NCI-H128 (cell line): ENCODE data around the gene C2orf81.
"Not testable (repeated sequence)": the region's sequence is repeated elsewhere in the genome, so short reads cannot be mapped to it uniquely, and the experiment has no call there.

ENCODE experiments used
- DNase-seq: peaks from one replicate; lab custom pipeline; 2025; ENCODE audit not compliant: unreplicated experiment; lab: John Stamatoyannopoulos, UW

Gene C2orf81

DNA sequence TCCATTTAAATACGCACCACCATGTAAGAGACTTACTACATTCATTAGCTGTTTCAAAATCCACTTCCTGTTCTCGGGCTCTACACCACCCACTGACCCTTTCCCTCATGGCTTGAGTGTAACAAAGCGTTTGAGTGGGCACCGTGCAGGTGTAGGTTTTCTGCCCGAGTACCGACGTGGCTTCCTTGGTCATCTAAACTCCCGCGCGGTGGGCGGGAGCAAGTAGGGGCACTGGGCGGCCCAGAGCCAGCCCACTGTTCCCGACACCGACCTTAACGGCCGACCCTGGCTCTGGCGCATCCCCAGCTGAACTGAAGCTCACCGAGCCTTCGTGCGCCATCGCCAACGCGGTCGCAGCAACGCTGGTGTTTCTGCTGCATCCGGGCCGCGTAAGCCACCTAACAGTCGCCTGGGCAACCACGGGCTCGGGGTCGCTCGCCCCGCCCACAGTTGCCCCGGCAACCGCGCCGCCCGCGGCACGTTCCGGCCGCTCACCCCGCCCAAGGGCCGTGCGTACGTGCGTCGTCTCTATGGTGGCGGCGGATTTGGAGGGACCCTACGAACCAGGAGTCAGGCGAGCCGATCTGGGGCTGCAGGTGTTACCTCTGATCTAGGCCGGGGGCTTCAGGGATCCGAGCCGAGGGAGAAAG, at the start of gene C2orf81, which contains the start of gene WDR54:
Gene C2orf81 (minus strand): TSS at position 399 of the 650 bp plus-strand sequence. CDS start 59 bp downstream, at position 340.
Gene WDR54 (plus strand): TSS at position 510 of the 650 bp plus-strand sequence. CDS start 424 bp downstream, outside the sequence.
- peak; percentile 91 for DNase-seq

DNA sequence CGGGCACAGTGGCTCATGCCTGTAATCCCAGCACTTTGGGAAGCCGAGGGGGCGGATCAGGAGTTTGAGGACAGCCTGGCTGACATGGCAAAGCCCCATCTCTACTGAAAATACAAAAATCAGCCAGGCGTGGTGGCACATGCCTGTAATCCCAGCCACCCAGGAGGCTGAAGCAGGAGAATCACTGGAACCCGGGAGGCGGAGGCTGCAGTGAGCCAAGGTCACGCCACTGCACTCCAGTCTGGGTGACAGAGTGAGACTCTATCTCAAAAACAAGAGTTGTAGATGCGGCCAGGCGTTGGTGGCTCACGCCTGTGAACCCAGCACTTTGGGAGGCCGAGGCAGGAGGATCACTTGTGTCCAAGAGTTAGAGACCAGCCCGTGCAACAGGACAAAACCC, 49.3 kb upstream of the C2orf81 start:
- DNase-seq: not testable (repeated sequence)

DNA sequence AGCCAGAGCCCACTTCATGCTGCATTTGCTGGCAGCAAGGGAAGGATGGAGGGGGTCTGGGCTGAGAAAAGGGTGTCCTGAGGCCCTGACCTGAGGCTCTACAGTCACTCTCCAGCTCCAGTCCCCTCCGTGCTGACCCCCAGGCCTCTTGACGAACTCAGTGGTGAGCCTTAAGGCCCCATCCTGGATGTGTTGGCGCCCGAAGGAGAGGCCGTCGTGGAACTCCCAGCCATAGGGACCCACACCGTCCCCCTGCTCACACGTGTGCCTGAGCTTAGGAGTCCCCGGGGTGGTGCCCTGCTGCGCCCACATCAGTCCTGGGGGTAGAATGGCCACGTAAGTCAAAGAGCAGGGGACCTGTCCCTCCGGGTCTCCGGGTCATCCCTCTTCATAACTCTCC, 43.0 kb upstream of the C2orf81 start:
- DNase-seq: no peak

DNA sequence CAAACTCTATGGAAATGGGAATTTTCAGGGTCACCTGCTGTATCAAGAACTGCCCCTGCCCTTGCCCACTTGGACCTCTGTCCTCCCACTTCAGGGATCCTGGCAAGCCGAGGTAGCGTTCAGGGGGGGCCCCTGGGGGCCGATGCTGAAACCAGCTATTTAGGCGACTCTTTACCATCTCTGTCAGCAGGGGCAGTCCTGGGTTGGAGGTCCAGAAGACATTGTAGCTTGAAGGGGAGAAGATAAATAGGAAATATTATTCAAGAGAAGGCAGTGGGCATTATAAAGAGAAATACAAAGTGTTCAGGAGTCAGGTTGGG, 41.3 kb upstream of the C2orf81 start:
- no peak for DNase-seq

DNA sequence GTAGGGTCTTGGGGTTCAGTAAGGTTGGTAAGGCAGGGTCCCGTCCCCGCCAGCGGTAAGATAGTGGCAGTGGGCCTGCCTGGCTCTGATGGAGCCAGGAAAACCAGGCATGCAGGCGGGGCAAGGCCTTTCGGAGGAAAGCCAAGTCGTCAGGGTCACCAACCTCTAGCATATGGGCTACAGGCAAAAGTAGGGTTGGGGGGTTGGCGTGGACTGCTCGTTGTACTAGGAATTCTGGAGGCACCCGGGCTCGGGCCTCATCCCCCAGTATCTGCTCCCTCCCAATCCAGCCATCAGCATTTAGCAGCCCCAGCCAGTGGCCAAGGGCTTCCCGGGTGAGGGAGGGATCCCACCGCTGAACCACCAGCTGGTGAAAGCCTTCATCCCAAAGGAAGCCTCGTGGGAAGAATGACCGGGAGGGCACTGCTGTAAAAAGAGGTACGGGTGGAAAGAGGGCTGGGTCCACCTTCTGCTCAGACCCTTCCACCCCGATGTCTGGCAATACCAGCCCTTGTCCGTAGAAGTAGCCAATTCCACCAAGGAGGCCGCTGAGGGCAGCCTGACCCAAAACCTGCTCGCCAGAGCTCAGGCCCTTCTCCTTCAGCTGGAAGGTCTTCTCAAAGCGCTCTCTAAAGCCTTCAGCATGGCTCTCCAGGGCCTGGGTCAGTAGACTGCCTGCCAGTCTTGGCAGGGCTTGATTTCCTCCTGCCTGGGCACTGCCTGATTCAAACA, 40.8 kb upstream of the C2orf81 start:
- no peak for DNase-seq

DNA sequence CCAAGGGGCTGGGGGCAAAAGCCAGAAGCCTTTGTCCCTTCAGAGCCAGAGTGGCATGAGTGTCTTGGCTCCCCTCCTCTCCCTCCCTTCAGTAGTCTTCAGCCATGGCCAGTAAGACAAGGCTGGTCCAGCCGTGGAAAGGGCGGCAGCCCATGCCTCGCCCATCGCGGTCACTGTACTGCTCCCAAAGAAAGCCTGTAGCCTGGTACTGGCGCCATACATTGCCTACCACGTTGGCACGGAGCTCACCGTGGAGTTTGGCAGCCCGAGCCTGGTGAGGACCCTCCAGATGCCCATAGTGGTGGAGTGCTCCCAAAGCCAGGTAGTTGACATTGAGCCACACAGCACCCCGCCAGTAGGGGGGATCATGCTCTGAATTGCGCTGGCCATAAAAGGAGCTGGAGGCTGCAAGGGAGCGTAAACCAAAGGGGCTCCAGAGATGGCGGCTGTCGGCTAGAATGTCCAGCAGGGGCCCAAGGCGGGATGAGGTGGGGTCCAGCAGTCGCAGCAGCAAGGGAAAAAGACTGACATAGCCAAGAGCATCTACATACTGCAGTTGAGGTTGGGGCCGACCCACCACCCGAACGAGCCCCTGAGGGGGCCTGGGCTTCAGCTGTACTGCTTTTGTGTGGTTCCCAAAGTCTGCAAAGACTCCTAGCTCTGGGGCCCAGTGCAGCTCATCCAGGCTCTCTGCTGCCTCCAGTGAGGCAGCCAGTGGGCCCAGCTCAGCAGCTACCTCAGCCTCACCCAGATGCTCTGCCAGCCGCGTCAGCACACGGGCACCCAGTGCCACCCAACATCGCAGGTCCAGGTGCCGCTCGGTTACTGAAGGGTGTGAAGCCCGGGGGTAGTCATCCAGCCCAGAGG, 40.0 kb upstream of the C2orf81 start:
- DNase-seq: no peak

DNA sequence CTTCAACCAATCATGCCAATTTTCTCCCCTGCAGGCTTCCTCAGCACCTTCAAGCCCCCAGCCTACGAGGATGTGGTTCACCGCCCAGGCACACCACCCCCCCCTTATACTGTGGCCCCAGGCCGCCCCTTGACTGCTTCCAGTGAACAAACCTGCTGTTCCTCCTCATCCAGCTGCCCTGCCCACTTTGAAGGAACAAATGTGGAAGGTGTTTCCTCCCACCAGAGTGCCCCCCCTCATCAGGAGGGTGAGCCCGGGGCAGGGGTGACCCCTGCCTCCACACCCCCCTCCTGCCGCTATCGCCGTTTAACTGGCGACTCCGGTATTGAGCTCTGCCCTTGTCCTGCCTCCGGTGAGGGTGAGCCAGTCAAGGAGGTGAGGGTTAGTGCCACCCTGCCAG, 38.8 kb upstream of the C2orf81 start:
- not testable (repeated sequence) for DNase-seq

DNA sequence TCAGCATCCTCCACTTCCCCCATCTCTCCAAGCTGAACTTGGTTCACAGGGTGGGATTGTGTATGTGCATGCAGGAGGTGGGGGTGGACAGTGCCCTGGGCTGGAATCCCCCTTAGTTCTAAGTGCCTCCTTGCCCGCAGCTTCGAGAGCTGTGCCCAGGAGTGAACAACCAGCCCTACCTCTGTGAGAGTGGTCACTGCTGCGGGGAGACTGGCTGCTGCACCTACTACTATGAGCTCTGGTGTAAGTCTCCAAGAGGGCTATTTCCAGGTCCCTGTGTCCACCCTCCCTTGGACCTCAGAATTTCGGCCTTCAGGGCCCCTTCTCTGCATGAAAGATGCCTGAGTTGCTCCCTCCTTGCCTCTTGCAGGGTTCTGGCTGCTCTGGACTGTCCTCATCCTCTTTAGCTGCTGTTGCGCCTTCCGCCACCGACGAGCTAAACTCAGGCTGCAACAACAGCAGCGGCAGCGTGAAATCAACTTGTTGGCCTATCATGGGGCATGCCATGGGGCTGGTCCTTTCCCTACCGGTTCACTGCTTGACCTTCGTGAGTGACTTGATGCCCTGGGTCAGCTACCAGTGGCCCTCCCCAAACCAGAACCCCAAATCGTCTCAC, 38.2 kb upstream of the C2orf81 start:
- DNase-seq: not testable (repeated sequence)

DNA sequence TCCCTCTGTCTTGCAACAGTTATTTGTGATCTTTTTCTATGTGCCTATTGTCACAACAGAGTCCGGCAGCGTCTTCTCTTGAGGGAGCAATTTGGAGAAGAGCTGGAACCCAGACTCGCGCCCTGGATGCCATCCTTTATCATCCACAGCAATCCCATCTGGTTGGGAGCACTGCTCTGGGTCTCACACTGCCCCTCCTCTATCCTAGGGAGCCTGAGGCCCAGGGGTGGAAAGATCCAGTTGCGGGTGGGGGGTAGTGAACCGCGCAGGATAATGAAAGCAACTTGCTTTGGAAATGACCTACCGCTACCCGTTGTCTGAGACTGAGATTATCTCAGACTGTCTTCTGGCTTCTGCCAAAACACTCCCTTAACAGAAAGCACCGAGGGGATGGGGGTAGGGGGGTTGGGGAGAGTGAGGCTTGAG, 37.5 kb upstream of the C2orf81 start:
- DNase-seq: no peak

DNA sequence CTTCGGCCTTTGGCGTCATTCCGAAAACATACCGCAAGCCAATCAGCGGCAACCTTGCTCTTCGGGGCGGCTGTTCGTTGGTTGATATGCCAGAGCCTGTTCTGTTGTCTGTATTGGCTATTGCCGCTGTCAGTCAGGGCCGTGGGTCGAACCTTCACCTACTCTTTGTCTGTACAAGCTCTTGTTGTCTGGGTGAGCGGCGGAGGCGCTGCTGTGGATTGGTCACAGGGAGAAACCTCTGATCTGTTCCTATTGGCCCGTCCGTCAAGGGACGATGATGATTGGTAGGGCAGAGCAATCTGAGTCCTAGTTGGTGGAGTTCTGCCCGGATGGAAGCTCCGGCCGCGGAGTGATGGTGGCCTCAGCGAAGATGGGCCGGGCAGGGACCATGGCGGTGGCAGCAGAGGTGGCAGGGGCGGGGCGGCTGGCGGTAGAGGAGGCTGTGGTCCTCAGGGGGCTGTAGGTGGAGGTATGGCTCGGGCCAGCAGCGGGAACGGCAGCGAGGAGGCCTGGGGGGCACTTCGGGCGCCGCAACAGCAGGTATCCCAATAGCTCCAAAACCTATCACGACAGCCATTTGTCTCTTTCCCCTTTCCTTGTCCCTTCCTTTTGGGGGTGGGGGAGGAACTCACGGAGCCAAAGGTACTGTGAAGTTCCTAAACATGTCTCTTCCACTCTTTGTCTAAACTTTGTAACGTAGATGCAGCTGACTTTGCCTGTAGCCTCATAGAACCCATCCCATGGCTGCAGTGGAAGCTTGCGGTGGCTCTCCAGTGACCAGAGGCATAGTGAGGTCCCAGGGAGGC, 36.9 kb upstream of the C2orf81 start, which contains the start of gene WBP1:
Gene WBP1 (plus strand): TSS at position 307 of the 806 bp plus-strand sequence. CDS start 165 bp downstream, at position 472.
- peak; percentile 98 for DNase-seq

DNA sequence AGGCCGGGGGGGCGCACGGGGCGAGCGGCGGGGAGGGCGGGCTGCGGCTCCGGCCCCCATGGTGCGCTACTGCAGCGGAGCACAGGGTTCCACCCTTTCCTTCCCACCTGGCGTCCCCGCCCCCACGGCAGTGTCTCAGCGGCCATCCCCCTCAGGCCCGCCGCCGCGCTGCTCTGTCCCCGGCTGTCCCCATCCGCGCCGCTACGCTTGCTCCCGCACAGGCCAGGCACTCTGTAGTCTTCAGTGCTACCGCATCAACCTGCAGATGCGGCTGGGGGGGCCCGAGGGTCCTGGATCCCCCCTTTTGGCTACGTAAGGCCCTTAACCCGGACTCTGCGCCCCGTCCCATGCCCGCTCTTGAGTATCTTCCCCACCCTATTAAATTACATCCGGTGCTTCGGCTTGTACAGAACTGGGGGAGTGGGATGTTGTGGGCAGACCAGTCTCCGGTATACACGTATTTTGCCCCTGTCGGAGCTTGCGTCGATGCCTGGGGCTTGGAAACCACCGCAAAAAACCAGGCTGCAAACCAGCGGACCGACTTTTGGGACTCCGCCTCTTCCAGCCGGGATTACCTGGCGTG, 36.2 kb upstream of the C2orf81 start:
- DNase-seq: peak; percentile 66

DNA sequence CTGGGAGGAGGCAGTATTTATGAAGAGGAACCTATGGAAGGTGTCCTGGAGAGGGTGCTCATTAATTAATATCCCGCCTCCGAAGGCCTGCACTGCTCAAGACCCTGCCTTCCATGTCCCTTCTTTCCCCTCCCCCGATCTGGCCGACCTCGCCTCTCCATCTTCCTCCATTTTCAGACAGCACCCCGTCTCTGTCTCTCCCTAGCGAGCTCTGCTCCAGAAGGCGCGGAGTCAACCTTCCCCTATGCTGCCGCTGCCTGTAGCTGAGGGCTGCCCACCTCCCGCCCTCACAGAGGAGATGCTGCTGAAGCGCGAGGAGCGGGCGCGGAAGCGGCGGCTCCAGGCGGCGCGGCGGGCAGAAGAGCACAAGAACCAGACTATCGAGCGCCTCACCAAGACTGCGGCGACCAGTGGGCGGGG, 35.7 kb upstream of the C2orf81 start:
- peak; percentile 66 for DNase-seq

DNA sequence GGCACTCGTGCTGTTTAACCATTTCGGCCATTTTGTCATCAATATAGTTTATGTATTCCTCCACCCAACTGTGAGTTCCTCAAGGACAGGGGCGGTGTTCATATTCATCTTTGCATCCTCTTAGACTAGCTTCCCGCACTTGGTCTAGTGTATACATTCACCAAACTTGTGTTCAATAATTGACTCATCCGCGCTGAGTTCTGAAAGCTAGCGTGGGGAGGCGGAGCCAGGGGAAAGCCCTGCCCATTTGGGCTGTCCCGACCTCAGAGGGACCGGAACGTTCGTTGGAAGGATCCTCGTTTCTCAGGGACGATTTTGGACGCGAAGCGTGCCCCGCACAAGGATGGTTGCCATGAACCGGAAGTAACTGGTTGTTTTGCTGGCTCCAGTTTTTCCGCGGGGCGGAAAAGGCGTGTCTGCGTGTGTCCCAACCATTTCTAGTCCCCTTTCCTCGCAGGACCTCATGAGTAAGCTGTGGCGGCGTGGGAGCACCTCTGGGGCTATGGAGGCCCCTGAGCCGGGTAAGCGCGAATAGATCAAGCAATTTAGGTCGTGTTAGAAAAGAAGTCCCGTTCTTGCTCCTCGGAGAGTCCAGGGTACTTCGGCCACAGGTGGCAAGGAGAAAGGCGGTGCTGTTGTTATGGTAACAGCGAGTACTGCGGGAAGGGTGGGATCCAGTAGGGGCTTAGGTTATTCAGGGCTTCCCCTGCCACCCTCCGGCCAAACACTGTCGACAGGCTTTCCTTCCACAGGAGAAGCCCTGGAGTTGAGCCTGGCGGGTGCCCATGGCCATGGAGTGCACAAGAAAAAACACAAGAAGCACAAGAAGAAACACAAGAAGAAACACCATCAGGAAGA, 33.5 kb upstream of the C2orf81 start, which contains the start of gene INO80B:
Gene INO80B (plus strand): TSS at position 434 of the 858 bp plus-strand sequence. CDS start 30 bp downstream, at position 464.
- peak; percentile 95 for DNase-seq

DNA sequence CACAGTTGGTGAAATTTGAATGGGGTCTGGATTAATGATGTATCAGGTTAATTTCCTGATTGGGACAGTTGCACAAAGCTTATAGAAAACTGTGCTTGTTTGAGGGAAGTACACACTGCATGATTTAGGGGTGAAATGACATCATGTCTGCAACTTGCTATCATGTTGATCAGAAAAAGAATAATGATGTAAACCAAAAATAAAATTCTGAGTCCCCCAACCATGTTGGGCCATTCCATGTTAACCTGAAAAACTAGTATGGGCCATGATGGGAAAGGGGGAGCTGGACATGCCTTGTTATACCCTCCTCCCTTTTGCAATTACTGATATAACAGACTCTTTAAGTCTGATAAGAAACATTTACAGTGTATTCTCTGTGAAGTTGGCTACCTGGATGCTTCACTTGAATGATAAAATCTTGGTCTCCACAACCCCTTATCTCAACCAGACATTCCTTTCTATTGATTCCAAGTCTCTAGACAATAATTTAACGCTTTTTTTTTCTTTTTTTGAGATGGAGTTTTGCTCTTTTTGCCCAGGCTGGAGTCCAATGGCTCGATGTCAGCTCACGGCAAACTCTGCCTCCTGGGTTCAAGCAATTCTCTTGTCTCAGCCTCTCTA, 29.3 kb upstream of the C2orf81 start:
- DNase-seq: no peak

DNA sequence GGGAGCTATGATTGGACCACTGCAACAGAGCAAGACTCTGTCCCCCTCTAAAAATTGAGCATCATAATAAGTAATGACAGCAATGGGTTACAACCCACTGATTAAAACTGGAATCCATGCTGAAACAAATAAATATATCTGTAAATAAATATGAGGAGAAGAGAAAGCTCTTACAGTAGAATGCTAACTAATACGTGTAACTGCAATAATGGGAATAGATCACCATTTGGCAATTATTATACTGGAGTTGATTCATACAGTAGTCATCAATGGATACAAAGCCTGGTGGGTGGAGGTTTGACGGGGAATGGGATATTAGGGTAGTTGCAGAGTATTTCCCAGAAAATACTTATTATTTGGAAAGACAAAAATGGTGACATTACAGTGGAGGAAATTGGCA, 27.4 kb upstream of the C2orf81 start:
- no peak for DNase-seq

DNA sequence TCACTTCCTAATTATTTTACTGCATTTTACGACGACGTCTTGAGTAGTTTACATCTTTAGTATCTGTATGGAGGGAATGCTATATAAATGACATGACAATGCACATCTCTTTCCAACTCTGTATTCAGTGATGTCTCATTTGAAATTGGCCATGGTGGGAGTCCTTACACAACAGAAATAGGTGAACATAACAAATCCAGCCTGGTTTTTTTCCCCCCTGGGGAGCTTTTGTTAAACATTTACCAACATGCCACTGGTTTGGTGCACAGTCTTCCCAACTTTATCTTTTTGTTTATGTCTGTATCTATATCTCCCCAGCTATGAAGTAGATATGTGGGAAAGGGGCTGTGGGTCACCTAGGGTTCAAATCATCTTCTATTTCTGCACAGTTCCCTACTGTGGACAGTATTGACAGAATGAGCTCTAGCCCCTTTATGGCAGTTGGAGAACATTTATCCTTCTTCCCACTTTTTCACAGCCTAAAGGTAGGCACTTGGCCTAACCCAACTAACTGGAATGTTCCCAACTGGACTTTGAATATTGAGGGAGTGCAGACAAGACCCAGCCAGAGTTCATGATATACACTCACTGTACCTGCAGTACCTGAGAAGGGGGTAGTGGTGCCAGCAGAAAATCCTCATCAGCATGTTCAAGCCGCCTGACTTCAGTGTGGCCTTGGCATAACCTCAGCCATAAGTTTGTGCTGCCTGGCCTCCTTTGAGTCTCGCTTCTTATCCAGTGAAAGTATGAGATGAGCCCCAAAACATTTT, 26.0 kb upstream of the C2orf81 start:
- no peak for DNase-seq

DNA sequence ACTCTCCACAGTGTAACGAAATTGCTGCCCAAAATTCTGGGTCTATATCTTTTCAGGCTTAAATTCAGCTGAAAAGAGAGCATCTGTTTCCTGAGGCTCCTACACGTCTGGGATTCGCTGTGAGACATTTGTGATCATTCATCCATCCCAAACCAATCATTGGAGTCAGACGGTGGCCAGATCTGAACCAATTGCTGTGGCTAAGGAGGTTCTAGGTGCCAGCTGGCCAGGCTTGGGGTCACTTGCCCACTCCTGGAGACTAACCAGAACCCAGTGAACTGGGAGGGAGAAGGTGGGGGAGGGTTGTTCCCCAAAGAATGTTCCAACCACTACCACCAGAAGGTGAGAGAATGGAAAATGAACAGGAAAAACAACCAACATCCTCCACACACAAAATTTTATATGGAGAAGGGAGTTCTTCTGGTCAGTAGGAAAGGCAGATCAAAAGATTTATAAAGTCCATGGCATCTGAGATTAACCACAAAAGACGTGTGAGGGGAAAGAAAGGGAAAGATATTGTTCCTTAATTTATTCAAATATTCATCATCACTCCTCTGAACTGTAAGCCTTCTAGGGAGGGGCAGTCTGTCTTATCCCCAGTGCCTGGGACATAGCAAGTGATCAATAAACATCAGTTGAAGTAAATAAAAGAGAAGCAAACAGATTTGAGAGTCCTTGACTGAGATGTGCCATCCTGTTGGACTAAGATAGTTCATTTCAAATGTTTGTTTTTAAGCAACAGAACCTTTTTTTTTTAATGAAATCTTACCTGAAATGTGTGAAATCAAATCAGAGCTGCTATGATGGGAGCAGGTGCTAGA, 23.3 kb upstream of the C2orf81 start:
- no peak for DNase-seq
